SK-N-MC (cell line): ENCODE measurements around the gene MFNG.

Experiments used
- DNase-seq: peaks from one replicate; pipeline ENCODE4 v3.0.0-alpha.2; 2011; ENCODE audit warnings: low read depth, low spot score
- H3K27ac ChIP-seq: fragments of 200-600 bp; sonication (generic); 2 replicates; pipeline ENCODE4 v1.5.1; 2016; ENCODE audit warnings: mixed run types
- H3K36me3 ChIP-seq: fragments of 200-600 bp; sonication (generic); 2 replicates; pipeline ENCODE4 v1.6.1; 2017; ENCODE audit warnings: antibody characterized with exemption, low read length, mixed read lengths; ENCODE audit not compliant: insufficient read depth
- H3K4me3 ChIP-seq: fragments of 200-600 bp; sonication (generic); 2 replicates; pipeline ENCODE4 v1.5.1; 2016
- H3K9ac ChIP-seq: fragments of 200-600 bp; sonication (generic); 2 replicates; pipeline ENCODE4 v1.8.0; 2017; ENCODE audit warnings: mixed run types, mixed read lengths; ENCODE audit not compliant: insufficient read length
- H3K9me3 ChIP-seq: fragments of 200-600 bp; sonication (generic); 2 replicates; pipeline ENCODE4 v1.6.1; 2017; ENCODE audit warnings: low read depth, mild to moderate bottlenecking, antibody characterized with exemption, low read length, moderate library complexity, mixed read lengths
- EZH2 ChIP-seq: fragments of 200-600 bp; sonication (generic); IDR thresholded peaks from one replicate; pipeline ENCODE4 v1.6.1; 2017; ENCODE audit warnings: antibody characterized with exemption
- FOXP2 ChIP-seq: optimal IDR thresholded peaks from 2 replicates; pipeline ENCODE3; 2011; ENCODE audit warnings: mild to moderate bottlenecking, moderate library complexity; ENCODE audit not compliant: insufficient read depth; ENCODE audit errors: extremely low read length, control extremely low read depth
- POLR2AphosphoS5 ChIP-seq: IDR thresholded peaks from 2 replicates; pipeline ENCODE4 v1.6.1; 2012; ENCODE audit warnings: mild to moderate bottlenecking, low read depth, low read length, borderline replicate concordance

MFNG gene

GRCh38 chr22:37525746-37526350 is 39.7 kb upstream of the MFNG start:
- H3K36me3 ChIP-seq = no peaks in the 10 kb centered on the region
- no peak for DNase-seq
- H3K9ac ChIP-seq = no peak overlapping the region
- no peak for TF ChIP-seq EZH2
- TF ChIP-seq FOXP2 = no peak
- TF ChIP-seq POLR2AphosphoS5 = no peak
- H3K27ac ChIP-seq = no peak overlapping the region
- H3K4me3 ChIP-seq = no peak overlapping the region
- no peaks in the 10 kb centered on the region for H3K9me3 ChIP-seq

- Histone ChIP-seq H3K36me3 (no peaks in the 10 kb centered on the region), H3K27ac (no peak overlapping the region), H3K4me3 (no peak overlapping the region), H3K9ac (no peak overlapping the region), H3K9me3 (no peaks in the 10 kb centered on the region)
- TF ChIP-seq FOXP2 (no peak), EZH2 (no peak), POLR2AphosphoS5 (no peak)
- no peak for DNase-seq
Measured at GRCh38 chr22:37525073-37525745, 39.0 kb upstream of the MFNG start.

- Histone ChIP-seq H3K9me3 (no peaks in the 10 kb centered on the region), H3K4me3 (no peak overlapping the region), H3K27ac (no peak overlapping the region), H3K36me3 (no peaks in the 10 kb centered on the region), H3K9ac (no peak overlapping the region)
- TF ChIP-seq POLR2AphosphoS5 = no peak
- no peak for TF ChIP-seq FOXP2
- TF ChIP-seq EZH2 = no peak
- DNase-seq = no peak
Measured at GRCh38 chr22:37522482-37522881, 36.3 kb upstream of the MFNG start.

- H3K4me3 ChIP-seq = no peak overlapping the region
- H3K9ac ChIP-seq = no peak overlapping the region
- no peaks in the 10 kb centered on the region for H3K9me3 ChIP-seq
- no peak for TF ChIP-seq POLR2AphosphoS5
- no peak for TF ChIP-seq FOXP2
- TF ChIP-seq EZH2 = no peak
- H3K27ac ChIP-seq = no peak overlapping the region
- H3K36me3 ChIP-seq = no peaks in the 10 kb centered on the region
- no peak for DNase-seq
Measured at GRCh38 chr22:37521236-37521739, 35.1 kb upstream of the MFNG start.

- DNase-seq = no peak
- no peak overlapping the region for H3K9ac ChIP-seq
- H3K36me3 ChIP-seq = no peaks in the 10 kb centered on the region
- no peak overlapping the region for H3K27ac ChIP-seq
- H3K4me3 ChIP-seq = no peak overlapping the region
- no peak for TF ChIP-seq EZH2
- TF ChIP-seq POLR2AphosphoS5 = no peak
- no peak for TF ChIP-seq FOXP2
- H3K9me3 ChIP-seq = no peaks in the 10 kb centered on the region
Measured at GRCh38 chr22:37520776-37521191, 34.6 kb upstream of the MFNG start.

GRCh38 chr22:37519268-37520195 is 33.3 kb upstream of the MFNG start, which contains the start of gene CARD10:
Gene CARD10, minus strand, starts transcription at chr22:37519415. Its CDS starts 215 bp downstream, at chr22:37519200.
- Histone ChIP-seq H3K4me3 (no peak within 1 kb of the TSS), H3K27ac (no peak within 1 kb of the TSS), H3K9me3 (no peaks in the 10 kb centered on the region), H3K36me3 (no peaks in the 10 kb centered on the region), H3K9ac (no peak within 1 kb of the TSS)
- DNase-seq = no peak
- no peak for TF ChIP-seq EZH2
- no peak for TF ChIP-seq FOXP2
- no peak for TF ChIP-seq POLR2AphosphoS5

- H3K9me3 ChIP-seq = no peaks in the 10 kb centered on the region
- TF ChIP-seq EZH2 (peak; percentile 70), POLR2AphosphoS5 (no peak)
- H3K9ac ChIP-seq = no peak overlapping the region
- no peak overlapping the region for H3K27ac ChIP-seq
- no peak for DNase-seq
- no peaks in the 10 kb centered on the region for H3K36me3 ChIP-seq
- no peak overlapping the region for H3K4me3 ChIP-seq
Measured at GRCh38 chr22:37518509-37519267, 32.5 kb upstream of the MFNG start.
